Neural cell (in vitro differentiated cells): ENCODE results near the gene TMX4. TPM values are rescaled to one million over a fixed set of nuclear protein-coding genes. Genes with fewer than 3 reads are reported as not detected.

Source experiments
- polyA plus RNA-seq: library from polyadenylated mRNA; depleted of rRNA; stranded (reverse); fragments of >200 nt; gene quantifications from 2 replicates; pipeline ENCODE4 v1.2.3, GENCODE V29; 2014

The TMX4 gene
- polyA plus RNA-seq, 1 donor from 2014 or later = 41.2 TPM

Other genes with a start within 250 kb of the TMX4 start
- gene HAO1, start 79.3 kb downstream of the TMX4 start, polyA plus RNA-seq = not detected in 2 replicates
- 10.9 and 11.4 TPM in 2 replicates for gene PLCB1, start 112.5 kb upstream of the TMX4 start, polyA plus RNA-seq